Keratinocyte (primary cell): ENCODE results near the gene HOXD10. TPM values are rescaled to one million over a fixed set of nuclear protein-coding genes. Genes with fewer than 3 reads are reported as not detected.

Experiments
- DNase-seq: peaks from one replicate; pipeline ENCODE4 v3.0.0-alpha.2; 2011; ENCODE audit warnings: low read depth, missing footprints, low spot score
- FAIRE-seq: peaks from 2 replicates; lab custom pipeline; 2011; peaks lifted over from hg19 to GRCh38; lab: Jason Lieb, UNC
- H2AFZ ChIP-seq: 2 replicates; pipeline ENCODE4 v1.6.0; 2012; ENCODE audit warnings: low read length, control low read depth, inconsistent platforms; ENCODE audit not compliant: control insufficient read depth
- H3K27ac ChIP-seq: 2 replicates; pipeline ENCODE4 v1.5.1; 2011; ENCODE audit warnings: low read length; ENCODE audit not compliant: control insufficient read depth, insufficient read depth
- H3K27me3 ChIP-seq: 3 replicates; pipeline ENCODE4 v1.6.0; 2011; ENCODE audit warnings: low read length; ENCODE audit not compliant: control insufficient read depth, insufficient read depth; ENCODE audit errors: extremely low read depth
- H3K36me3 ChIP-seq, 2 experiments: 2 replicates in 1 of 2; 3 replicates in 1 of 2; pipeline ENCODE4 v1.5.1; 2011; ENCODE audit warnings: low read length in 2 of 2, mild to moderate bottlenecking in 1 of 2; ENCODE audit not compliant: control insufficient read depth in 2 of 2, insufficient read depth in 2 of 2; ENCODE audit errors: extremely low read depth in 1 of 2
- H3K4me1 ChIP-seq: 3 replicates; pipeline ENCODE4 v1.5.1; 2011; ENCODE audit warnings: low read length; ENCODE audit not compliant: control insufficient read depth, insufficient read depth; ENCODE audit errors: extremely low read depth
- H3K4me2 ChIP-seq: 3 replicates; pipeline ENCODE4 v1.6.0; 2011; ENCODE audit warnings: low read depth, low read length; ENCODE audit not compliant: control insufficient read depth, insufficient read depth; ENCODE audit errors: extremely low read depth
- H3K4me3 ChIP-seq, 3 experiments: fragments of 200-600 bp in 1 of 3; sonication (generic) in 1 of 3; 2 replicates in 2 of 3; 3 replicates in 1 of 3; pipeline ENCODE4 v1.5.1; 2011 to 2016; ENCODE audit warnings: low read length in 3 of 3, mild to moderate bottlenecking in 3 of 3, control low read depth in 2 of 3, inconsistent platforms in 1 of 3, low read depth in 1 of 3, mixed read lengths in 1 of 3, mixed run types in 1 of 3, moderate library complexity in 1 of 3; ENCODE audit not compliant: control insufficient read depth in 2 of 3, insufficient read depth in 2 of 3; ENCODE audit errors: extremely low read depth in 1 of 3
- H3K79me2 ChIP-seq: 2 replicates; pipeline ENCODE4 v1.6.0; 2012; ENCODE audit warnings: low read length; ENCODE audit not compliant: control insufficient read depth, insufficient read depth
- H3K9ac ChIP-seq: 3 replicates; pipeline ENCODE4 v1.6.0; 2011; ENCODE audit warnings: low read length; ENCODE audit not compliant: control insufficient read depth, insufficient read depth; ENCODE audit errors: extremely low read depth
- H3K9me1 ChIP-seq: 3 replicates; pipeline ENCODE4 v1.6.0; 2011; ENCODE audit warnings: low read length; ENCODE audit not compliant: control insufficient read depth, insufficient read depth; ENCODE audit errors: extremely low read depth
- H3K9me3 ChIP-seq: 2 replicates; pipeline ENCODE4 v1.5.1; 2012; ENCODE audit warnings: low read depth, low read length; ENCODE audit not compliant: control insufficient read depth
- H4K20me1 ChIP-seq: 3 replicates; pipeline ENCODE4 v1.6.0; 2011; ENCODE audit warnings: low read length; ENCODE audit not compliant: control insufficient read depth, insufficient read depth; ENCODE audit errors: extremely low read depth
- CTCF ChIP-seq, 3 experiments: IDR thresholded peaks in 1 of 3; conservative IDR thresholded peaks in 1 of 3; optimal IDR thresholded peaks in 1 of 3; 2 replicates in 2 of 3; 3 replicates in 1 of 3; pipeline versions ENCODE3 to v1.5.1; 2011; ENCODE audit warnings: low read length in 3 of 3, mild to moderate bottlenecking in 3 of 3, moderate library complexity in 2 of 3, control low read depth in 1 of 3, inconsistent platforms in 1 of 3; ENCODE audit not compliant: insufficient read depth in 2 of 3; ENCODE audit errors: extremely low read depth in 1 of 3
- EZH2 ChIP-seq: IDR thresholded peaks from one replicate; pipeline ENCODE4 v1.6.1; 2012; ENCODE audit warnings: inconsistent platforms, mild to moderate bottlenecking, low read length, moderate library complexity
- dilution Hi-C: fragments of 300-500 bp; cut with MboI; formaldehyde crosslinking; loops from one replicate; pipeline ENCODE4 v1.7.0; 2020; ENCODE audit warnings: low sequenced_read_pairs; ENCODE audit not compliant: extremely low pct_ligation_motif_present
- polyA plus RNA-seq, 5 experiments: library from polyadenylated mRNA; depleted of rRNA in 3 of 5; stranded (reverse) in 3 of 5; stranded (forward) in 1 of 5; unstranded in 1 of 5; fragments of >200 nt; gene quantifications; 1 replicate in 1 of 5; 2 replicates in 3 of 5; 3 replicates in 1 of 5; pipeline versions ENCODE4 v1.2.1 to v1.2.3, GENCODE V29; 2011 to 2012; ENCODE audit warnings: missing spikeins in 2 of 5, low read depth in 1 of 5, low replicate concordance in 1 of 5

Gene HOXD10
- polyA plus RNA-seq, 1 donor (not counting 4 experiments of a cell fraction or from before 2014, with no cell fraction given) = not detected

GRCh38 chr2:176130147-176130956, 13.8 kb downstream of the HOXD10 start:
- H3K27ac ChIP-seq = no peak overlapping the region
- no peaks in the 10 kb centered on the region for H3K9me3 ChIP-seq
- FAIRE-seq (no peak), DNase-seq (no peak)
- dilution Hi-C loops = no loop called here
- H4K20me1 ChIP-seq = no peaks in the 10 kb centered on the region
- H3K4me2 ChIP-seq = peak overlapping the region; percentile 46
- no peaks in the 10 kb centered on the region for H3K79me2 ChIP-seq
- H3K36me3 ChIP-seq = no peaks in the 10 kb centered on the region
- TF ChIP-seq CTCF (optimal IDR thresholded peaks at IDR 0.05 in 1 of 3, IDR thresholded peaks at IDR 0.05 in 1 of 3, conservative IDR thresholded peaks at IDR 0.05 in 1 of 3; ENCODE audit: extremely low read depth in 1 of 3, insufficient read depth in 2 of 3, low read length in 3 of 3) (no peak), EZH2 (peak; percentile 94)
- H3K9me1 ChIP-seq = no peaks in the 10 kb centered on the region
- H3K4me1 ChIP-seq = no peaks in the 10 kb centered on the region
- peaks cover 93% of the 10 kb centered on the region for H3K27me3 ChIP-seq
- H2AFZ ChIP-seq = no peak overlapping the region
- no peak overlapping the region for H3K9ac ChIP-seq
- peak overlapping the region in 2 of 3 experiments; percentile 6 to 23 for H3K4me3 ChIP-seq

- no peak overlapping the region for H3K9ac ChIP-seq
- no peaks in the 10 kb centered on the region for H4K20me1 ChIP-seq
- no peak overlapping the region for H3K27ac ChIP-seq
- TF ChIP-seq CTCF (optimal IDR thresholded peaks at IDR 0.05 in 1 of 3, IDR thresholded peaks at IDR 0.05 in 1 of 3, conservative IDR thresholded peaks at IDR 0.05 in 1 of 3; ENCODE audit: extremely low read depth in 1 of 3, insufficient read depth in 2 of 3, low read length in 3 of 3) (no peak), EZH2 (no peak)
- H3K36me3 ChIP-seq = no peaks in the 10 kb centered on the region
- no peaks in the 10 kb centered on the region for H3K9me3 ChIP-seq
- no peaks in the 10 kb centered on the region for H3K79me2 ChIP-seq
- peaks cover 93% of the 10 kb centered on the region for H3K27me3 ChIP-seq
- no peak overlapping the region for H2AFZ ChIP-seq
- H3K4me2 ChIP-seq = no peak overlapping the region
- H3K4me3 ChIP-seq = no peak overlapping the region
- FAIRE-seq = no peak
- dilution Hi-C loops = no loop called here
- H3K9me1 ChIP-seq = no peaks in the 10 kb centered on the region
- H3K4me1 ChIP-seq = no peaks in the 10 kb centered on the region
- no peak for DNase-seq
Measured at GRCh38 chr2:176130957-176131847, 14.6 kb downstream of the HOXD10 start.
